ENCODE results near the gene DOK4.

DNA sequence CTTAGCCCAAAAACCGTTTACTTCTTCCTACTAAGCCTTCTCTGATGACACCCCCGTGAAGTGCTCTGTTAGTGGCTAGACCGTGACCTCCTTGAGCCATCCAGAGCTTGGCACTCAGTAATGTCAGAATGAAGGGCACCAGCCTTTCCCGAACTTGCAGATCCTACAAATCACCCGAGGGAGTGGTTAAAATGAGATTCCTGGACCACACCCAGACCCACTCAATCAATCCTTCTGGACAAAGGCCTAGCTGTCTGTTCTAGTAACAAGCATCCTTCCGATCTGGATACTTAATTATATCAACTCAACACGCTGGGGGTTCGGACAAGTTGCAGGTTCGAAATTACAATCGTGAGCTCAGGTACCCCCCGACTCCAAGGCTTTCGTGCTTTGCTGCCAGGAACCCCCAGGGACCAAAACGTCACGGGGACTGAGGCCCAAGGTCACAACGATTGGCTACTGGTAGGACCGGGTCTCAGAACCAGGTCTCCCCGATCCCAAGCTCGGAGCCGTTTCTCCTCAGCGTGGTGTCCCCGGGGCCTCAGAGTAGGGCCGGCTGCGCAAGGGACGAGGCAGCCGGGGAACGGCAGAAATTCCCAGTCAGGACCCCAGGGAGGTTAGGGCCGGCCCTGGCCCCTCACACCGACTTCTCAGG is 39.6 kb downstream of the DOK4 start:
- TF ChIP-seq, protein P1, sequence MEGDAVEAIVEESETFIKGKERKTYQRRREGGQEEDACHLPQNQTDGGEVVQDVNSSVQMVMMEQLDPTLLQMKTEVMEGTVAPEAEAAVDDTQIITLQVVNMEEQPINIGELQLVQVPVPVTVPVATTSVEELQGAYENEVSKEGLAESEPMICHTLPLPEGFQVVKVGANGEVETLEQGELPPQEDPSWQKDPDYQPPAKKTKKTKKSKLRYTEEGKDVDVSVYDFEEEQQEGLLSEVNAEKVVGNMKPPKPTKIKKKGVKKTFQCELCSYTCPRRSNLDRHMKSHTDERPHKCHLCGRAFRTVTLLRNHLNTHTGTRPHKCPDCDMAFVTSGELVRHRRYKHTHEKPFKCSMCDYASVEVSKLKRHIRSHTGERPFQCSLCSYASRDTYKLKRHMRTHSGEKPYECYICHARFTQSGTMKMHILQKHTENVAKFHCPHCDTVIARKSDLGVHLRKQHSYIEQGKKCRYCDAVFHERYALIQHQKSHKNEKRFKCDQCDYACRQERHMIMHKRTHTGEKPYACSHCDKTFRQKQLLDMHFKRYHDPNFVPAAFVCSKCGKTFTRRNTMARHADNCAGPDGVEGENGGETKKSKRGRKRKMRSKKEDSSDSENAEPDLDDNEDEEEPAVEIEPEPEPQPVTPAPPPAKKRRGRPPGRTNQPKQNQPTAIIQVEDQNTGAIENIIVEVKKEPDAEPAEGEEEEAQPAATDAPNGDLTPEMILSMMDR (conservative IDR thresholded peaks at IDR 0.05; ENCODE audit: low read depth in 2 of 2): no peak
- no peak for TF ChIP-seq EZH2 (IDR thresholded peaks at IDR 0.05; ENCODE audit: low read depth, unreplicated experiment)
- no peak for TF ChIP-seq JUNB (IDR thresholded peaks at IDR 0.05; ENCODE audit: unreplicated experiment)
- TF ChIP-seq, protein P2, sequence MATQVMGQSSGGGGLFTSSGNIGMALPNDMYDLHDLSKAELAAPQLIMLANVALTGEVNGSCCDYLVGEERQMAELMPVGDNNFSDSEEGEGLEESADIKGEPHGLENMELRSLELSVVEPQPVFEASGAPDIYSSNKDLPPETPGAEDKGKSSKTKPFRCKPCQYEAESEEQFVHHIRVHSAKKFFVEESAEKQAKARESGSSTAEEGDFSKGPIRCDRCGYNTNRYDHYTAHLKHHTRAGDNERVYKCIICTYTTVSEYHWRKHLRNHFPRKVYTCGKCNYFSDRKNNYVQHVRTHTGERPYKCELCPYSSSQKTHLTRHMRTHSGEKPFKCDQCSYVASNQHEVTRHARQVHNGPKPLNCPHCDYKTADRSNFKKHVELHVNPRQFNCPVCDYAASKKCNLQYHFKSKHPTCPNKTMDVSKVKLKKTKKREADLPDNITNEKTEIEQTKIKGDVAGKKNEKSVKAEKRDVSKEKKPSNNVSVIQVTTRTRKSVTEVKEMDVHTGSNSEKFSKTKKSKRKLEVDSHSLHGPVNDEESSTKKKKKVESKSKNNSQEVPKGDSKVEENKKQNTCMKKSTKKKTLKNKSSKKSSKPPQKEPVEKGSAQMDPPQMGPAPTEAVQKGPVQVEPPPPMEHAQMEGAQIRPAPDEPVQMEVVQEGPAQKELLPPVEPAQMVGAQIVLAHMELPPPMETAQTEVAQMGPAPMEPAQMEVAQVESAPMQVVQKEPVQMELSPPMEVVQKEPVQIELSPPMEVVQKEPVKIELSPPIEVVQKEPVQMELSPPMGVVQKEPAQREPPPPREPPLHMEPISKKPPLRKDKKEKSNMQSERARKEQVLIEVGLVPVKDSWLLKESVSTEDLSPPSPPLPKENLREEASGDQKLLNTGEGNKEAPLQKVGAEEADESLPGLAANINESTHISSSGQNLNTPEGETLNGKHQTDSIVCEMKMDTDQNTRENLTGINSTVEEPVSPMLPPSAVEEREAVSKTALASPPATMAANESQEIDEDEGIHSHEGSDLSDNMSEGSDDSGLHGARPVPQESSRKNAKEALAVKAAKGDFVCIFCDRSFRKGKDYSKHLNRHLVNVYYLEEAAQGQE (IDR thresholded peaks at IDR 0.05; ENCODE audit: unreplicated experiment): no peak
- TF ChIP-seq CREB1 (CRISPR knock-in tag; IDR thresholded peaks at IDR 0.05; ENCODE audit: low read depth): no peak
- no peak for TF ChIP-seq POLR2AphosphoS5 (IDR thresholded peaks at IDR 0.05; ENCODE audit: low read depth)
- TF ChIP-seq NANOG (IDR thresholded peaks at IDR 0.05; ENCODE audit: borderline replicate concordance): no peak
